Gastroesophageal sphincter (tissue), 4 donors: ENCODE results near the gene KAZN. TPM values are rescaled to one million over a fixed set of nuclear protein-coding genes. Genes with fewer than 3 reads are reported as not detected.

Experiments used
- ATAC-seq: fragments of 150-250 bp; one replicate; pipeline ENCODE4 v1.9.1; 2016; ENCODE audit warnings: mild to moderate bottlenecking, moderate library complexity
- H3K27ac ChIP-seq, 4 donors: fragments of 200-600 bp; sonication (generic) in 3 of 4; 1 replicate in 3 of 4; 2 replicates in 1 of 4; pipeline ENCODE4 v1.5.1; 2016 to 2019
- H3K27me3 ChIP-seq: fragments of 200-600 bp; sonication (generic); one replicate; pipeline ENCODE4 v1.5.1; 2019
- H3K36me3 ChIP-seq, 2 donors: fragments of 200-600 bp; sonication (generic); one replicate each; pipeline ENCODE4 v1.5.1; 2019; ENCODE audit warnings: control low read depth in 1 of 2
- H3K4me1 ChIP-seq, 3 donors: fragments of 200-600 bp; sonication (generic); 1 replicate in 2 of 3; 2 replicates in 1 of 3; pipeline ENCODE4 v1.5.1; 2016 to 2019; ENCODE audit warnings: control low read depth in 2 of 3
- H3K4me3 ChIP-seq, 2 donors: fragments of 200-600 bp; sonication (generic); one replicate each; pipeline ENCODE4 v1.5.1; 2019; ENCODE audit warnings: mild to moderate bottlenecking in 1 of 2, moderate library complexity in 1 of 2
- H3K9me3 ChIP-seq, 3 donors: fragments of 200-600 bp; sonication (generic); one replicate each; pipeline ENCODE4 v1.5.1; 2017 to 2019; ENCODE audit warnings: control low read depth in 2 of 3
- EP300 ChIP-seq: sonication (generic); formaldehyde crosslinking; IDR thresholded peaks from one replicate; pipeline ENCODE4 v1.6.1; 2017; ENCODE audit warnings: antibody characterized with exemption, mild to moderate bottlenecking
- POLR2A ChIP-seq, 2 donors: fragments of 450-650 bp; IDR thresholded peaks; one replicate each; pipeline ENCODE4 v1.6.1; 2017; ENCODE audit warnings: antibody characterized with exemption in 2 of 2, mild to moderate bottlenecking in 2 of 2, moderate library complexity in 1 of 2
- POLR2AphosphoS5 ChIP-seq: sonication (generic); formaldehyde crosslinking; IDR thresholded peaks from one replicate; pipeline ENCODE4 v1.6.1; 2017; ENCODE audit warnings: antibody characterized with exemption
- WGBS, 2 donors: methylation state at CpG; one replicate each; pipeline ENCODE4 v1.1.5; 2018; ENCODE audit warnings: low coverage in 1 of 2; 5-methylcytosine and 5-hydroxymethylcytosine counted together
- total RNA-seq, 4 donors: library from RNA; depleted of rRNA; stranded (reverse); fragments of >200 nt; gene quantifications; one replicate each; pipeline ENCODE4 v1.1.0, GENCODE V29; 2016
- TF ChIP-seq, protein P1 (sequence below), 4 experiments: fragments of 200-600 bp in 2 of 4; fragments of 450-650 bp in 2 of 4; sonication (generic) in 1 of 4; IDR thresholded peaks; one replicate each; pipeline ENCODE4 v1.5.1; 2017 to 2019; ENCODE audit warnings: antibody characterized with exemption in 4 of 4, mild to moderate bottlenecking in 2 of 4, moderate library complexity in 2 of 4

The KAZN gene
- total RNA-seq, 4 donors from 2014 or later: 6.5 to 16.6 (median 11.5) TPM

DNA sequence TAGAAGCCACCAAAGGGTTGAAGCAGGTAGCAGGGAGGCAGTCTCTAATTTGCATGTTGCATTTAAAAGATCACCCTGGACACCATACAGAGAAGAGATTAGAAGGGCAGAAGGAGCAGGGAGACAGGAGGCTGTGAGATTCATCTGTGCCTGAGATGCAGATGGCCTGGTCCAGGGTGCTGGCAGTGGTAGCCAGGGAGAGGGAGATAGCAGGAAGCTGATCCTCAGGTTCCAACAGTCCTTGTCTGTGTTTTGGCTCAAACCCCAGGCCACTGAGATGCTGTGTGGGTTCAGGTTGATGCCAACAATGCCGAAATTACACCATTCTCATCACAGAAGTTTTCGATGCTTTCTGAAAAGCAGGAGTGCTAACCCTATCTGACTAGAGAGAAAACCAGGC is 113.7 kb downstream of the KAZN start:
- 88 to 100% methylated on average over 1 to 2 of the region's 2 CpGs for WGBS, 2 donors
- Histone ChIP-seq H3K36me3 (no peaks in the 10 kb centered on the region), H3K4me1 (no peaks in the 10 kb centered on the region), H3K4me3 (no peak overlapping the region), H3K27ac (no peak overlapping the region), H3K9me3 (no peaks in the 10 kb centered on the region), H3K27me3 (no peaks in the 10 kb centered on the region)
- no peak for ATAC-seq
- TF ChIP-seq EP300 (no peak), POLR2AphosphoS5 (no peak), POLR2A (IDR thresholded peaks at IDR 0.05) (no peak)
- TF ChIP-seq, protein P1, sequence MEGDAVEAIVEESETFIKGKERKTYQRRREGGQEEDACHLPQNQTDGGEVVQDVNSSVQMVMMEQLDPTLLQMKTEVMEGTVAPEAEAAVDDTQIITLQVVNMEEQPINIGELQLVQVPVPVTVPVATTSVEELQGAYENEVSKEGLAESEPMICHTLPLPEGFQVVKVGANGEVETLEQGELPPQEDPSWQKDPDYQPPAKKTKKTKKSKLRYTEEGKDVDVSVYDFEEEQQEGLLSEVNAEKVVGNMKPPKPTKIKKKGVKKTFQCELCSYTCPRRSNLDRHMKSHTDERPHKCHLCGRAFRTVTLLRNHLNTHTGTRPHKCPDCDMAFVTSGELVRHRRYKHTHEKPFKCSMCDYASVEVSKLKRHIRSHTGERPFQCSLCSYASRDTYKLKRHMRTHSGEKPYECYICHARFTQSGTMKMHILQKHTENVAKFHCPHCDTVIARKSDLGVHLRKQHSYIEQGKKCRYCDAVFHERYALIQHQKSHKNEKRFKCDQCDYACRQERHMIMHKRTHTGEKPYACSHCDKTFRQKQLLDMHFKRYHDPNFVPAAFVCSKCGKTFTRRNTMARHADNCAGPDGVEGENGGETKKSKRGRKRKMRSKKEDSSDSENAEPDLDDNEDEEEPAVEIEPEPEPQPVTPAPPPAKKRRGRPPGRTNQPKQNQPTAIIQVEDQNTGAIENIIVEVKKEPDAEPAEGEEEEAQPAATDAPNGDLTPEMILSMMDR (IDR thresholded peaks at IDR 0.05): no peak

DNA sequence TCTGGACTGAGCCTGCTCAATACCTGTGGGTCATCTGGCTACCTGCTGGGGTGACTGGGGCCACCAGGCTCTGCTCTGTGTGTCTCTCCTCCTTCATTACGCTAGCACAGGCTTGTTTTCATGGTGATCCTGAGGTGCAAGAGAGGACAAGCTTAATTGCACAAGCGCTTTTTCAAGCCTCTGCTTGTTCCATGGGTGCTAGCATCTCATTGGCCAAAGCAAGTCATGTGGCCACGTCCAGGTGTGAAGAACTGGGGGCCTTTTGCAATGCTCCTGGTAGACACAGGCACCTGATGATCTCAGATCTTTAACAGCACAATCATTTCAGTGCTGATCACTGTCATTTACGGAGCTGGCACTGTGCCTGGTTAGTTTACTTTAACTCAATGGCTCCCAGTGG is 114.6 kb downstream of the KAZN start:
- 80 to 100% methylated on average over 1 to 2 of the region's 4 CpGs for WGBS, 2 donors

DNA sequence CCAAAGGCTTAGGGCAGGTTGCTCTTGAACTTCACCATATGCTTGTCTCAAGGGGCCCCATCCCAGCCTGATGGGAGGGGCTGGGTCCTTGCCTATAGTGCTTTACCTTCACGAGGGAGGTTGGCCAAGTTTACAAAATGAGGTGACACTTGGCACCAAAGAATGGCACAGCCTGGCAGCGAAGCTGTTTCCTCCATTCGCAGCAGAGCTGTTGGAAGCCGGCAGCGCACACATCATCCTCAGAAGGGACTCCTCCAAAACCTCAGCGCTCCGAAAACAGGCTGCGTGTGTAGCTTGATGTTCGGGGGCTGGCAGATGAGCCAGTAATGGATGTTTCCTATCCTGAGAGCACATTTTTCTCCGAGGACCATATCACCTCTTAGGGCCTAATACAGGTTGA is 116.8 kb downstream of the KAZN start:
- no peaks in the 10 kb centered on the region for H3K27me3 ChIP-seq
- H3K9me3 ChIP-seq: no peaks in the 10 kb centered on the region
- no peaks in the 10 kb centered on the region for H3K4me1 ChIP-seq
- whole genome bisulfite sequencing, 2 donors: 89 to 90% methylated on average over 6 of the region's 10 CpGs
- no peak for ATAC-seq
- no peak overlapping the region for H3K4me3 ChIP-seq
- no peaks in the 10 kb centered on the region for H3K36me3 ChIP-seq
- no peak overlapping the region for H3K27ac ChIP-seq
- TF ChIP-seq EP300 (no peak), POLR2A (IDR thresholded peaks at IDR 0.05) (no peak), POLR2AphosphoS5 (no peak)
- TF ChIP-seq, protein P1 (IDR thresholded peaks at IDR 0.05): no peak

More for the DNA sequence above, 114.6 kb downstream of the KAZN start:
- H3K36me3 ChIP-seq: no peaks in the 10 kb centered on the region
- H3K27ac ChIP-seq: no peak overlapping the region
- no peaks in the 10 kb centered on the region for H3K9me3 ChIP-seq
- H3K4me1 ChIP-seq: no peaks in the 10 kb centered on the region
- TF ChIP-seq EP300 (no peak), POLR2AphosphoS5 (no peak), POLR2A (IDR thresholded peaks at IDR 0.05) (no peak)
- TF ChIP-seq, protein P1 (IDR thresholded peaks at IDR 0.05): no peak
- no peaks in the 10 kb centered on the region for H3K27me3 ChIP-seq
- ATAC-seq: no peak
- no peak overlapping the region for H3K4me3 ChIP-seq

DNA sequence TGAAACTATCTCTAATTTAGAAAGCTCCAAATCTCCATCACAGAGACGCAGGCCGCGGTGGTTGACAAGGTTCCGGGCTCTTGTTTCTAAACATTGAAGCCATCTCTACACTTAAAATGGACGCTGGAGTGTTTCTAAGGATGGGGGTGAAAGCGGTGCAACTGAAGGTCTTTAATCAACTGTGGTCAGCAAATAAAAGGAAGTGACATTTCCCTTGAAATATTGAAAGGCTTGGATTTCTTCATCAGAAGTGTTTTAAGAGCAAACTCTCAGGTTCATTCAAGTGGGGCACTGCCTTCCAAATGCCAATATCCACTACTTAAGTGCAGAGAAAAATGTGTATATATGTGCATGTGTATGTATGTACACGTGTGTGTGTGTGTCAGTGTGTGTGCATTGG is 117.3 kb downstream of the KAZN start:
- Histone ChIP-seq H3K4me3 (no peak overlapping the region), H3K36me3 (no peaks in the 10 kb centered on the region), H3K27me3 (no peaks in the 10 kb centered on the region), H3K9me3 (no peaks in the 10 kb centered on the region), H3K27ac (no peak overlapping the region), H3K4me1 (no peaks in the 10 kb centered on the region)
- 76 to 87% methylated on average over 7 of the region's 7 CpGs for WGBS, 2 donors
- ATAC-seq: no peak
- TF ChIP-seq, protein P1 (IDR thresholded peaks at IDR 0.05): no peak
- TF ChIP-seq POLR2A (IDR thresholded peaks at IDR 0.05) (no peak), EP300 (no peak)

DNA sequence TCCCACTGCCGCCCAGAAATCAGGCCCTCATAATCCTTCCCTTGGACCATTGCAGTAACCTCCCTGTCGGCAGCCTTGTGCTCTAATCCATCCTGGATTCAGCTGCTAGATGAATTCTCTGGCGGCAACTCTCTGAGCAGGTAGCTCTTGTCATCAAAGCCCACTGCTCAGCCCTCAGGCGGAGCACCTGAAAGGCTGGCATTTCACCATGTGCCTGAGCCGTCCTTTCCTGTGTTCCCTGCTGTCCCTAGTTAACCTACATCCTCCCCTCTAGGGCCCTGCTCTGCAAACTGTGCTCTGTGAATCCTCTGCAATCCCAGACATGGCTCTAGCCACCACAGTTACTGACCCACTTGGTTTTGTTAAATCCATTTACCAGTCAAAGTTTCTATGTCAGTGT is 118.0 kb downstream of the KAZN start:
- Histone ChIP-seq H3K27ac (no peak overlapping the region), H3K36me3 (no peaks in the 10 kb centered on the region), H3K27me3 (no peaks in the 10 kb centered on the region), H3K9me3 (no peaks in the 10 kb centered on the region), H3K4me1 (no peaks in the 10 kb centered on the region), H3K4me3 (no peak overlapping the region)
- no peak for TF ChIP-seq POLR2A (IDR thresholded peaks at IDR 0.05)
- TF ChIP-seq, protein P1 (IDR thresholded peaks at IDR 0.05): no peak
- no peak for TF ChIP-seq POLR2AphosphoS5
- no peak for TF ChIP-seq EP300
- ATAC-seq: no peak
- 66% methylated on average over 2 of the region's 5 CpGs; no CpG with 5 or more reads in 1 of the 2 donors for WGBS, 2 donors
